Kidney epithelial cell (primary cell): ENCODE data around the gene NUAK1. TPM values are rescaled to one million over a fixed set of nuclear protein-coding genes. Genes with fewer than 3 reads are reported as not detected.

ENCODE experiments used
- DNase-seq: peaks from one replicate; pipeline ENCODE4 v3.0.0-alpha.2; 2010; ENCODE audit warnings: low read depth
- H3K27me3 ChIP-seq: 2 replicates; pipeline ENCODE4 v1.6.0; 2011; ENCODE audit warnings: low read length; ENCODE audit not compliant: control insufficient read depth, insufficient read depth
- H3K36me3 ChIP-seq: 2 replicates; pipeline ENCODE4 v1.5.1; 2011; ENCODE audit warnings: low read length; ENCODE audit not compliant: control insufficient read depth, insufficient read depth
- H3K4me3 ChIP-seq: 2 replicates; pipeline ENCODE4 v1.5.1; 2011; ENCODE audit warnings: low read depth, mild to moderate bottlenecking, control low read depth, low read length
- CTCF ChIP-seq: IDR thresholded peaks from 2 replicates; pipeline ENCODE4 v1.5.1; 2011; ENCODE audit warnings: mild to moderate bottlenecking, moderate library complexity, low read length, control low read depth, inconsistent platforms; ENCODE audit not compliant: insufficient read depth, poor library complexity, severe bottlenecking
- total RNA-seq: library from RNA; depleted of rRNA; stranded (reverse); fragments of >200 nt; gene quantifications from 2 replicates; pipeline ENCODE4 v1.2.3, GENCODE V29; 2015

Gene NUAK1
- total RNA-seq, 1 donor from 2014 or later: 38.2 TPM

DNA sequence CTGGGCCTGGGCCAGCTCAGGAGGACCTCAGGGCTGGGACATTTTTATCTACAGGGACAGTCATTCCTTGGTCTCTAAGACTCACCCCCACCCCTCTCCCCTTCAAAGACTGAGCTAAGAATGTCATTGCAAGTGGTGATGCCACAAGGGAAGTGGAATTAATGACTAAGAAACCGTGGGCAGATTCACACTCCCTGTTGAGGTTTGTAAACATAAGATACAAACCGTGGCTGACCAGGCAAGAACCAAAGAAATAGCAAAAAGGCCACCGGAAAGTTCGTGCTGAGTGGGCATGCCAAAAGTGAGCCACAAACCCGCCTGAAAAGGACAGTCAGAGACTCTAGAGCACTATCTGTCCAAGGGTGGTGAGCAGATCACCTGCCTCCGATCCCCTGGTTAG, 25.7 kb downstream of the NUAK1 start:
- Histone ChIP-seq H3K27me3 (no peaks in the 10 kb centered on the region), H3K4me3 (no peak overlapping the region), H3K36me3 (no peaks in the 10 kb centered on the region)
- no peak for TF ChIP-seq CTCF
- no peak for DNase-seq

- TF ChIP-seq CTCF: no peak
- no peak for DNase-seq
- H3K4me3 ChIP-seq: no peak overlapping the region
- H3K36me3 ChIP-seq: no peaks in the 10 kb centered on the region
- H3K27me3 ChIP-seq: no peaks in the 10 kb centered on the region
These were observed 26.5 kb downstream of the NUAK1 start for GRCh38 chr12:106112145-106112821.

- no peak for DNase-seq
- H3K4me3 ChIP-seq: no peak overlapping the region
- H3K36me3 ChIP-seq: no peaks in the 10 kb centered on the region
- TF ChIP-seq CTCF: no peak
- H3K27me3 ChIP-seq: no peaks in the 10 kb centered on the region
These were observed 28.0 kb downstream of the NUAK1 start for GRCh38 chr12:106110626-106111300.

DNA sequence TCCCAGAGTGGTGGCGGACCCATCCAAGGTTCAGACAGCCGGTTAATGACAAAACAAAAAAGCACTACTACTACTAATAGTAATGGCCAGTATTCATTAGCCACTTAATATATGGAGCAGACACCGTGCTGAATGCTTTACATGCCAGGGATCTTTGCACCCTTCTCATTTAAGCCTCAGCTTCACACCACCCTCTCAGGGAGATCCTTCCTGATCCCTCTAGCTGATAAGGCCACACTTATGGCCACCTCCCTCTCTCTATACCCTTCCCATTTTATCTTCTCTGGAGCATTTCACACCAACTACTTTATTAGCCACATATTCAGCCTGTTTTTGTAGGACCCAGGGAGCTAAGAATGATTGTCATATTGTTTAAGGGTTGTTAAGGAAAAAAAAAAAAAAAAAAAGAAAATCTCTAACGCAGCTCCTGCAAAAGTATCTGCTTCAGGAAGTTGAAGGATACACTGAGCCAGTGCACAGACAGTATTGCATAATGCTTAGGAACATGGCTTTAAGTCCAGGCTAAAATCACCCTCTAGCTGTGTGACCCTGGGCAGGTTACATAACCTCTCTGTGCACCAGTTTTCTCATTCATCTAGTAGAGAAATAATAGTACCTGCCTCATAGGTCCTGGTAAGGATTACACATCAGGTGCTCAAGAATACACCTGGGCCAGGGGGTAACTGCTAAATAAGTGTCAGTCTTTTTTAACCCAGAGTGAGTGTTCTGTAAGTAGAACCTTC, 29.4 kb downstream of the NUAK1 start:
- Histone ChIP-seq H3K4me3 (no peak overlapping the region), H3K27me3 (no peaks in the 10 kb centered on the region), H3K36me3 (no peaks in the 10 kb centered on the region)
- TF ChIP-seq CTCF: no peak
- no peak for DNase-seq

DNA sequence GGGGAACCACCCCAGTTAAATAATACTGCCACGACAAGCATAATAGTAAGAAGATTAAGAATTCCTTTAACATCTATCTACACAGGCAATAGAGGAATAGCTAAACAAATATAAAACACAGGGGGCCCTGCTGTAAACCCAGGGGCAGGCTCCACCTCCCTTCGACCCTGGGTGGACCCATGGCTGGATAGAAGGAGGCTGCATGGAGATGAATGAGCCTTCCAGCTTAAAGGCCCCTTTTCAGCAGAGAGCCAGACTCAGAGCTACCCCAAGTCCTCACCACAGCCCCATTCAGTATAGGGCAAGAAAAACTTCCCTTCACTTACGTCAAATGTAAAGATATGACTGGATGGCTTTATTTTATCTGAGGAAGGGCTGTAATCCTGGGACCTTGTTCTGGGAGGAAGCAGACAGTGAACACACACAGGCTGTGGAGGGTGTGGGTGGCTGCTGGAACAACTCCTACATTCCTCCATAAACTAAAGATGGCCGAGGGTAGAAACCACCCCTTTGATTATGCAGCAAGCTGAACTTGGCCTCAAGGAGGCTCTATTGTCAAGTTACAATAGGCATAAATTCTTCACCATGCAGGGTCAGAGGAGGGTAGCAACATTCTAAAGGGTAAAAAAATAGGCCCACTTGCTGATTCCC, 30.4 kb downstream of the NUAK1 start:
- no peak for DNase-seq
- Histone ChIP-seq H3K4me3 (no peak overlapping the region), H3K36me3 (no peaks in the 10 kb centered on the region), H3K27me3 (no peaks in the 10 kb centered on the region)
- TF ChIP-seq CTCF: peak; percentile 18
